HFFc6 (cell line): ENCODE measurements around the gene ADAMTS9. TPM values are rescaled to one million over a fixed set of nuclear protein-coding genes. Genes with fewer than 3 reads are reported as not detected.

Source experiments
- DNase-seq: peaks from one replicate; pipeline ENCODE4 v3.0.0-alpha.2; 2018
- H3K27ac Mint-ChIP-seq: 2 replicates; pipeline ENCODE4 v1.8.0; 2020; ENCODE audit warnings: mild to moderate bottlenecking, mixed read lengths
- H3K27me3 Mint-ChIP-seq: 2 replicates; pipeline ENCODE4 v1.8.0; 2021; ENCODE audit warnings: mild to moderate bottlenecking, moderate library complexity, mixed read lengths; ENCODE audit not compliant: insufficient read depth
- H3K36me3 Mint-ChIP-seq: 2 replicates; pipeline ENCODE4 v1.8.0; 2021; ENCODE audit warnings: low read depth, mixed read lengths
- H3K4me1 Mint-ChIP-seq: 2 replicates; pipeline ENCODE4 v1.8.0; 2020; ENCODE audit warnings: low read depth, mixed read lengths
- H3K4me3 Mint-ChIP-seq: 2 replicates; pipeline ENCODE4 v1.8.0; 2020; ENCODE audit warnings: mild to moderate bottlenecking, moderate library complexity, mixed read lengths
- H3K9me3 Mint-ChIP-seq: 2 replicates; pipeline ENCODE4 v1.8.0; 2020; ENCODE audit warnings: mild to moderate bottlenecking, mixed read lengths
- CTCF ChIP-seq: fragments of 200-600 bp; sonication (generic); IDR thresholded peaks from 2 replicates; pipeline ENCODE4 v1.5.0; 2021; ENCODE audit warnings: antibody characterized with exemption, mild to moderate bottlenecking
- total RNA-seq, 6 experiments: library from RNA; stranded (reverse); fragmentation: NEBNext Ultra II Directional; extraction: Animal tissue kit (Norgen Biotek cat#: 25700); gene quantifications; 2 replicates in 1 of 6; 3 replicates in 5 of 6; pipeline ENCODE4 v1.2.3, GENCODE V29; 2021

ADAMTS9 gene
- total RNA-seq, 6 experiments from 2014 or later: 0.07 to 0.14 (median 0.12) TPM; not detected in 1

GRCh38 chr3:64555351-64555750, 132.4 kb downstream of the ADAMTS9 start:
- Mint-ChIP-seq H3K9me3 (no peaks in the 10 kb centered on the region), H3K27ac (no peak overlapping the region), H3K4me1 (no peaks in the 10 kb centered on the region), H3K36me3 (no peaks in the 10 kb centered on the region), H3K27me3 (peaks cover 33% of the 10 kb centered on the region), H3K4me3 (no peak overlapping the region)
- no peak for DNase-seq
- no peak for TF ChIP-seq CTCF

GRCh38 chr3:64554096-64554920, 133.5 kb downstream of the ADAMTS9 start:
- Mint-ChIP-seq H3K27ac (no peak overlapping the region), H3K36me3 (no peaks in the 10 kb centered on the region), H3K4me1 (no peaks in the 10 kb centered on the region), H3K4me3 (no peak overlapping the region), H3K27me3 (peaks cover 28% of the 10 kb centered on the region), H3K9me3 (no peaks in the 10 kb centered on the region)
- no peak for TF ChIP-seq CTCF
- DNase-seq: no peak

- Mint-ChIP-seq H3K4me3 (no peak overlapping the region), H3K27ac (no peak overlapping the region), H3K27me3 (peaks cover 31% of the 10 kb centered on the region), H3K4me1 (no peaks in the 10 kb centered on the region), H3K36me3 (no peaks in the 10 kb centered on the region), H3K9me3 (no peaks in the 10 kb centered on the region)
- no peak for DNase-seq
- TF ChIP-seq CTCF: no peak
Measured at GRCh38 chr3:64552966-64553365, 134.8 kb downstream of the ADAMTS9 start.

GRCh38 chr3:64552160-64552559, 135.6 kb downstream of the ADAMTS9 start:
- H3K36me3 Mint-ChIP-seq: no peaks in the 10 kb centered on the region
- H3K27ac Mint-ChIP-seq: no peak overlapping the region

GRCh38 chr3:64551697-64552096, 136.1 kb downstream of the ADAMTS9 start:
- peaks cover 29% of the 10 kb centered on the region for H3K27me3 Mint-ChIP-seq
- no peak overlapping the region for H3K27ac Mint-ChIP-seq
- no peaks in the 10 kb centered on the region for H3K9me3 Mint-ChIP-seq
- DNase-seq: no peak
- no peaks in the 10 kb centered on the region for H3K36me3 Mint-ChIP-seq
- TF ChIP-seq CTCF: no peak
- H3K4me3 Mint-ChIP-seq: no peak overlapping the region
- H3K4me1 Mint-ChIP-seq: no peaks in the 10 kb centered on the region

More at GRCh38 chr3:64552160-64552559, 135.6 kb downstream of the ADAMTS9 start:
- H3K27me3 Mint-ChIP-seq: peaks cover 33% of the 10 kb centered on the region
- TF ChIP-seq CTCF: no peak
- H3K9me3 Mint-ChIP-seq: no peaks in the 10 kb centered on the region
- H3K4me3 Mint-ChIP-seq: no peak overlapping the region
- no peak for DNase-seq
- H3K4me1 Mint-ChIP-seq: no peaks in the 10 kb centered on the region
